HG03520 (cell line): ENCODE results near the gene CIB4.

ENCODE experiments used
- ATAC-seq: cut with Tn5 transposase; IDR thresholded peaks from one replicate; pipeline ENCODE4 v1.9.1; 2021; ENCODE audit warnings: mild to moderate bottlenecking, moderate library complexity; ENCODE audit not compliant: unreplicated experiment

Gene CIB4

DNA sequence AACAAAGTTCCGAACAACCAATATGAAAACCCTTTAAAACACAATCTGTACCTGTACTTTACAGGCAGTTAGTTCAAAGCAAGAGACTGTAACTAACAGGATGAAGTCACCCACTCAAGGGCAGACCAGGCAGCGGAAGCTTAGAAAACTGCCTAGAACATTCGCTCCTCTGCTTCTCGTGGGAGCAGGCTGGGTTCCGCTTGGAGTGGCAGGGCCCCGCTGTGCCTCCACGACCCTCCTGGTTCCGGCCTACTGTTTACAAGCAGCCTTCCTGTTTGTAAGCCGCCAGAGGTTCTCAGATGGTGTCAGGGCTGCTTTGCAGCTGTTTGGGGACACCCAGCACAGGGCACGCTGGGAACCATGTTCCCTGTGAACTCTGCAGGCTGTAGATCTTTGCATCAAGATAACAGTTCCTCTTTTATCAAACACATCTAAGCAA lies 31.3 kb downstream of the CIB4 start:
- ATAC-seq: no peak

DNA sequence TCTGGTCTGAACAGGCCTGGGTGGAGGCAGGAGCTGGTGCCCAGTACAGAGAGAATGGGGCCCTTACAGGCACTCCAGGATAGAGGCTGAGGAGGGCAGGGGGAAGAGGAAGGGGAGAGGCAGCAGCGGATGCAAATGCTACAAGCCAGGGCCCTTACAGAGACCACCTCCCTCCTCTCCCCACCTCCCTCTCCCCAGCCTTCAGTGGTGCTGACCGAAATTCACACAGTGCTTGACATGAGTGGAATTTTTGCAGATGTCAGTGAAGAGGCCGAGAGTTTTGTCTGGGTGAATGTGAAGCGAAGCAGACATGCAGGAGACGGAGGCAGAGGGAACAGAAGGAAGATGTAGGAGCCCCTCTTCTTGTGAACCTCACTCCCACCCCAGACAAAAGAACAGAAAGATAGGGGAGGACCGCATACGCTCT lies 31.9 kb downstream of the CIB4 start:
- ATAC-seq: no peak

DNA sequence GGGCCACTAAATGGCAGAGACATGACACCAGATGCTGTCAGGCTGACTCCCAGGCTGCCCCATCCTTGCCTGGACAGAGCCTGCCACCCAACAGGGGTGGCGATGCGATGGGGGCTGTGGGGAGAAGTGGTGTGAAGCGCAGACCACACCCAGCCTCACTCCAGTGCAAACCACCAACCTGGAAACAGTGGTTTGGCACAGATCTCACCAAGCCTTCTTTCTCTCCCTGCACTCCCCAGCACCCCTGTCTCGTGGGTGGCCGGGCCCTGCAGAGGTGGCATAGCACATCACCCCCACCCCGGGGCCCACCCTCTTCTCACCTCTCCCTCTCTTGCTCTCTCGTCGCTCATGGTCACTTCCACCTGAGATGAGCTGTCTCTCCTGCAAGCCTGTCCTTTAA lies 32.6 kb downstream of the CIB4 start:
- ATAC-seq: no peak

GRCh38 chr2:26607698-26608097 lies 33.5 kb downstream of the CIB4 start:
- ATAC-seq: no peak

- ATAC-seq: no peak
These were observed 34.3 kb downstream of the CIB4 start for GRCh38 chr2:26606847-26607190.

DNA sequence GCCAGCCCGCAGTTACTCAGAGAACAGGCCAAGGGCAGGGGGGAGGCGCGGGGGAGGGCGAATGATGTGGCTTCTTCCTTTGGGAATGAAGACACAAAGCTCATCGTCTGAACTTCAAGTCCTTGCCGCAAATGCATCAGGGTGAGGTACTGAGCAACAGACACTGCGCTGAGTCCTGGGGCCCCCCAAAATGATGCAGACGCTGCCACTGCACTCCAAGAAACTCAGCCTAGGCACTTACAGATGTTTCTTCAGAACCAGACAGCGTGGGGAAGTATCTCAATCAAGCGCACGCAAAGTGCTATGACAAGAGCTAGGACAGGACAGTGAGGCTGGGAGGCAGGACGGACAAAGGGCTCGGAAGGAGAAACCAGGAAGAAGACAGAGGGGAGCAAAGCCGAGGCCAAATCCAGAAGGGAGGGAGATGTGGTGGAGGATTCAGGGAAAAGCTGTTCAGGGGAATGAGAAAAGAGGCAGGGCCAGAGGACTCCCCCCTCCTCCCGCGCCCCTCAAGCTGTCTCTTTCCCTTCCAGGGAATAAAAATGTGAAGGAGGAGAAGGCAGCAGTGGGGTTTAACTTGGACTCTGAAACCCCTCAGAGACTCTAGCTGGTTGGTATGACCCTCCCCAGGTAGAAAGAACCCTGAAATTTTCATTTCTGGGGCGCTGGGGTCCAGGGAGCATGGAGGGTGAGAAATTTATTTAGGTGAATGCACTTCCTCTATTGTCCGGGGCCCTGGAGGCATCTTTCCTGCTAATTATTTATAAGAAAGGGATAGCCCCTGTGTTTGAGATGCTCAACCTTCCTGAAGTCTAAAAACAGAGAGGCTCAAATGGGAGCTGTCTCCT lies 34.9 kb downstream of the CIB4 start:
- no peak for ATAC-seq

DNA sequence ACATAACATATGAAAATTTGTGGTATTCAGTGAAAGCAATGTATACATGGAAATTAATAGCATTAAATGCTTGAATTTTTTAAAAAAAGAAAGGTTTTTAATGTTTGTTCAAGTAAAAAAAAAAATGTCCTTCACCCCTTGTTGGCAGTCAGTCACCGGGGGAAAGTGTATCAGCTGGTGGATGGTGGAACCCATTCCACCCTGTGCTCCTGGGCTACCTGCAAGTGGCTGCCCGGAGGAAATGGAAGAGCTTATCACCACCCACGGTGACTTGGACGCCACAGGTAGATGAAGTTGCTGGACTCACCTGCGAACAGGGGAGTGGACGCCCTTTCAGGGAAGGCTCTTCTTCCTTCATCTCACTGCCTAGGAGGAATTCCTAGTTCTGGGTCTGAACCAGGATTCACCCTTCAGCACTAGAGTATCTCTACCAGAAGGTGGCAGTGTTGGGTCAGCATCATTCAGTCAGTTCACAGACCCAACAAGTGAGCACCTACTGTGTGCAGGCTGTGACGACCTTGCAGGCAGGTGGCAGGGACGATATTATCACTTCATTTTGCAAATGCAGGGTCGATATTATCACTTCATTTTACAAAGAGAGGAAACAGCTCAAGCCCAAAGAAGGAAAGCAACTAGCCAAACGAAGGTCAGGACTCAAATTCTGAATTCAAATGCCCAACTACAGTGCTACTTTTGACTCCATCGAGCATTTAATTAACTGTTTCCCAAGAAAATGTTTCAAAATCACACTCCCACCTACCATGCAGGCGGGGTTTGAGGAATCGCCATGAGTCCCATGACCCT lies 35.8 kb downstream of the CIB4 start:
- no peak for ATAC-seq

- no peak for ATAC-seq
These were observed 38.6 kb downstream of the CIB4 start for GRCh38 chr2:26602575-26602974.

DNA sequence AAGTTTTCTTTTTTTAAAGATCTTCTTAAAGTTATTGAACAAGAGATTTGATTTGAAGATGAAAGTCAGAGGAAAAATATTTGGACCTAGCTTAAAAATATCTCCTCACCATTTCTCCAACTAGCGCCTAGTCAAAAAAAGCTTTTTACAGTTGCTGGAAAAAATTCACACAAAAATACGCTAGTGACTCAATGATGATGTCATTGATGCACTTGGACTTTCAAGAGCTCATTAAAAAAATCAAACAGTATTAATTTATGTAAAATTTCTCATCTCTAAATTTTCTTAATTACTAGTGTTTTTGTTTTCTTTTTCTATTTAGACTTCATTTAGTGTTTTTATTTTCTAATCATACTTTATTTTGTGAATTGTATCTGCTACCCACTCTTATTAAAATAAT lies 41.8 kb downstream of the CIB4 start:
- no peak for ATAC-seq

- no peak for ATAC-seq
These were observed 42.2 kb downstream of the CIB4 start for GRCh38 chr2:26598996-26599373.

DNA sequence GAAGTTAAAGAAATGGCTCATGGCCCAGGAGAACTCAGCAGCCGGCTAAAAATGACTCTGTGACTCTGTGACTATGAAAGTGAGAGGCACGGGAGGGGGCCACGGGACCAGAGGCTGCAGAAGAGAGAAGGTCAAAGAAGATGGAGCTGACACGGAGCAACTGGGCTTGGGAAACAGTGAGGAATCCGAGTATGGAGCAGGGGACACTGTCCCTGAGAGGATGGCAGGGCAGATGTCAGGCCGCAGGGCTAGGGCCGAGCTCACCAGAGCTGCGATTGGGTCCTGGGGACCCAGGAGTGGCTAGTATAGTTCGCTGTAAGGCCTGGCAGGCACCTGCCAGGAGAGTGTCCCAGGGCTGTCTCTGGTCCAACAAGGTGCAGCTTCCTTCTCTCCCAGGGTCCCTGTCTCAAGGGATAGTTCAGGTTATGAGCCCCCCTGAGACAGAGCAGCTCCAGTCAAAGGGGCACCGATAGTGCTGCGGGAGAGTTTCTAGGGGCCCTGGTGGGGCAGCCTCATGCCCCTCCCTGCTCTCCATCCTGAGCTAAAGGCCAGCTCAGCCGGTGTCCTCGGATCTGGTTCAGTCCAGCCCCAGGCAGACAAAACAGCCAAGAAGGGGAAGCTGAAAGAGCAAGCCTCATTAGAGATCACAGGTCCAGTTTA lies 42.7 kb downstream of the CIB4 start:
- no peak for ATAC-seq

GRCh38 chr2:26597197-26597596 lies 44.0 kb downstream of the CIB4 start:
- ATAC-seq: no peak

- no peak for ATAC-seq
These were observed 46.0 kb downstream of the CIB4 start for GRCh38 chr2:26595146-26595545.

DNA sequence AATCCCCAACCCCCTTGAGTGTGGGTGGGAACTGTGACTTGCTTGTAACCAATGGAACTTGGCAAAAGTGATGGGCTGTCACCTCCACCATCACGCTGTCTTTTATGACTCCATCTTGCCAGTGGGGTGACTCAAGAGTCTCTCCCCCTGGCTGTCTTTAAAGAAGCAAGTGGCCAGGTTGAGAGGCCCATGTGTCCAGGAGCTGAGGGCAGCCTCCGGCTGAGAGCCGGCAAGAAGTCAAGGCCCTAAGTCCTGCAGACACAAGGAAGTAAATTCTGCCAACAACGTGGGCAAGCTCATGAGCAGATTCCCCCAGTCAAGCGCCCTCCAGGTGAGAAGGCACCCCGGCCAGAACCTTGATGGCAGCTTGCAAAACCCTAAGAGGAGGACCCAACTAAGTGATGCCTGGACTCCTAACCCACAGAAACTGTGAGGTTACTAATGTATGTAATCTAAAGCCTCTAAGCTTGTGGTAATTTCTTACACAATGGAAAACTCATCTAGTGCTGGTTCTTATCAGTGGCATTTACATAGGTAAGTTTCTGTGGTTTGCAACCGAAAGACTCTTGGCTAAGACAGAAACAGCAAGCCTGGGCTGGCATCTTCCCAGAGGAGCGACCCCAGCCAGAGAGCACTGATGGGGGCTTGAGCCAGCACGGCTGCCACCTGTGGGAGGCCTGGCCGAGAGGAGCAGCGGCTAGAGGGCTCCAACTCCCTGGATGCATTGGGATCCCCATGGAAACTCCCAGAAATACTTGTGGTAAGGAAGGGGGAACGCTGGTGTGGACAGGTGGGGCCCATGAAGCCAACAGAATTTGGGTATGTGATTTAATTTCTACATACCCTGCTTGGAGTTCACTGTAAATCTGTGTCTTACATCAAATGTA lies 49.3 kb downstream of the CIB4 start:
- no peak for ATAC-seq

GRCh38 chr2:26590980-26591618 lies 50.1 kb downstream of the CIB4 start:
- ATAC-seq: no peak

GRCh38 chr2:26590508-26590907 lies 50.7 kb downstream of the CIB4 start:
- ATAC-seq: no peak

GRCh38 chr2:26588576-26588975 lies 52.6 kb downstream of the CIB4 start:
- ATAC-seq: no peak

GRCh38 chr2:26587994-26588393 lies 53.2 kb downstream of the CIB4 start:
- ATAC-seq: no peak

GRCh38 chr2:26585966-26586365 lies 55.2 kb downstream of the CIB4 start:
- no peak for ATAC-seq

DNA sequence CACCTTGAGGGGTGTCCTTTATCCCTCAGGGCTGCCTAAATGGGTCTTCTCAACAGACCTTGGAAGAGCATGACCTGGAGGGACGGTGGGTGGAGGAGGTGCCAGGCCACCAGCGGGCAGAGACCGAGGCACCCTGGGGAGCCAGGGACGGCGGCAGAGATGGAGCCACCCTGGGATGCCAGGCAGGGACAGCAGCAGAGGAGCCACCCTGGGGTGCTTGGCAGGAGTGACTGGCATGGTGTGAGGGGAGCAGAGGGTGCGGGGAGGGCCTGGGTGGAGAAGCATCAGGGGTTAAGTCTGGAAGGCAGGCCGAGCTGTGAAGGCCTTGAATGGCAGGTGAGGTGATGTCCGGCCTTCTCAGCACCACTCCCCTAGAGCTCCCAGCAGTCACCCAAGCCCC lies 56.1 kb downstream of the CIB4 start:
- no peak for ATAC-seq
